ENCODE results near the gene LIPI.

LIPI gene

GRCh38 chr21:14235101-14235500, 24.3 kb upstream of the LIPI start:
- no peak overlapping the region for H3K27ac ChIP-seq

GRCh38 chr21:14229399-14229798, 18.6 kb upstream of the LIPI start:
- H3K9me3 ChIP-seq = peaks cover 0 to 9% (median 8%) of the 10 kb centered on the region in 3 donors

More at GRCh38 chr21:14235101-14235500, 24.3 kb upstream of the LIPI start:
- no peaks in the 10 kb centered on the region for H3K4me1 ChIP-seq
- H3K36me3 ChIP-seq = no peaks in the 10 kb centered on the region
- intact Hi-C loops (cut with DNase I; ENCODE audit: low total_unique reads) = no loop called here
- peaks cover 0 to under 1% (median 0%) of the 10 kb centered on the region in 3 donors for H3K9me3 ChIP-seq
- no peaks in the 10 kb centered on the region for H3K27me3 ChIP-seq
- no peak for DNase-seq
- TF ChIP-seq CTCF (IDR thresholded peaks at IDR 0.05) = no peak
- H3K4me3 ChIP-seq = no peak overlapping the region

GRCh38 chr21:14223365-14223764, 12.6 kb upstream of the LIPI start:
- no peaks in the 10 kb centered on the region for H3K36me3 ChIP-seq
- intact Hi-C loops (cut with DNase I; ENCODE audit: low total_unique reads) = no loop called here
- no peak overlapping the region for H3K27ac ChIP-seq
- no peak overlapping the region for H3K4me3 ChIP-seq
- H3K9me3 ChIP-seq = no peaks in the 10 kb centered on the region
- TF ChIP-seq CTCF (IDR thresholded peaks at IDR 0.05) = no peak
- no peak for DNase-seq
- H3K4me1 ChIP-seq = no peaks in the 10 kb centered on the region
- no peaks in the 10 kb centered on the region for H3K27me3 ChIP-seq

More at GRCh38 chr21:14229399-14229798, 18.6 kb upstream of the LIPI start:
- H3K36me3 ChIP-seq = no peaks in the 10 kb centered on the region
- H3K27me3 ChIP-seq = no peaks in the 10 kb centered on the region
- no peak overlapping the region for H3K4me3 ChIP-seq
- no peaks in the 10 kb centered on the region for H3K4me1 ChIP-seq
- no peak for TF ChIP-seq CTCF (IDR thresholded peaks at IDR 0.05)
- intact Hi-C loops (cut with DNase I; ENCODE audit: low total_unique reads) = no loop called here
- DNase-seq = no peak
- no peak overlapping the region for H3K27ac ChIP-seq

GRCh38 chr21:14215971-14216641, 5.4 kb upstream of the LIPI start, which contains the start of gene RBM11:
Gene RBM11 (plus strand): TSS chr21:14216157. CDS start chr21:14216187, 30 bp downstream.
- Histone ChIP-seq H3K4me1 (peaks cover 0 to 9% (median 3%) of the 10 kb centered on the region in 4 donors), H3K4me3 (peak within 1 kb of the TSS; percentile 49 to 51), H3K9me3 (no peaks in the 10 kb centered on the region), H3K27me3 (peaks cover 0 to 7% of the 10 kb centered on the region in 2 donors), H3K27ac (no peak within 1 kb of the TSS), H3K36me3 (no peaks in the 10 kb centered on the region)
- no peak for TF ChIP-seq CTCF (IDR thresholded peaks at IDR 0.05)
- peak in 1 of 2 donors; percentile 26 for DNase-seq
- intact Hi-C loops (cut with DNase I; ENCODE audit: low total_unique reads) = no loop called here

GRCh38 chr21:14213164-14213563, 2.4 kb upstream of the LIPI start:
- intact Hi-C loops (cut with DNase I; ENCODE audit: low total_unique reads) = no loop called here

More at GRCh38 chr21:14213164-14213563, 2.4 kb upstream of the LIPI start:
- Histone ChIP-seq H3K27ac (no peak overlapping the region), H3K9me3 (no peaks in the 10 kb centered on the region), H3K4me1 (peaks cover 0 to 9% (median 3%) of the 10 kb centered on the region in 4 donors), H3K36me3 (no peaks in the 10 kb centered on the region), H3K4me3 (no peak overlapping the region), H3K27me3 (peaks cover 0 to 7% of the 10 kb centered on the region in 2 donors)
- no peak for DNase-seq
- no peak for TF ChIP-seq CTCF (IDR thresholded peaks at IDR 0.05)
